Measurements from ENCODE around the gene EPX. TPM values are rescaled to one million over a fixed set of nuclear protein-coding genes. Genes with fewer than 3 reads are reported as not detected.

The EPX gene
- total RNA-seq, 5 donors from 2014 or later (not counting 1 experiment from before 2014, with no cell fraction given) = 0.13 TPM; not detected in 4

DNA sequence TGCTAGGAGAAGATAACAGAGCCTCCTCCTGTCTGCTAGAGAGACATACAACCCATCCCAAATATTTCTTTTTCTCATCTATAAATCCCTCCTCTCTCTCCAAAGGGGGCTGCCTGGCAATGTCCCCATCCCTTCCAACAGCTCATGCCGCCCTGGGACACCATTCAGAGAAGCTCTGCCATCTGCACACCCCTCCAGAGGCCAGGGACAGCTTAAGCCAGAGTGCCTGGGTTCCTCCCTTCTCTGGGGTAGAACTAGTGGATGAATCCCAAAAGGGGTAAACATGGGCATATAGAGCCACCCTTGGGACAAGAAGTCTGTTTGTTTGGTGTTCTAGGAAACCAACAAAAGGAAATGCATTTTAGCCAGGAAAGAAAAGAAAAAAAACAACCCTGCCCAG is 43.3 kb downstream of the EPX start:
- Histone ChIP-seq H3K27ac (ENCODE audit: low read length) (no peak overlapping the region), H3K4me1 (ENCODE audit: control insufficient read depth in 1 of 2, extremely low read depth in 1 of 2, insufficient read depth in 2 of 2, low read length in 2 of 2) (no peaks in the 10 kb centered on the region), H3K9me3 (no peaks in the 10 kb centered on the region), H3K4me3 (ENCODE audit: control insufficient read depth in 1 of 2, extremely low read depth in 1 of 2, low read length in 1 of 2) (no peak overlapping the region), H3K27me3 (replicated peaks in 1 of 2; ENCODE audit: control insufficient read depth in 2 of 2, extremely low read depth in 1 of 2, insufficient read depth in 2 of 2, low read length in 1 of 2) (peaks cover 2 to 35% of the 10 kb centered on the region in 2 experiments), H3K36me3 (ENCODE audit: control insufficient read depth in 2 of 2, extremely low read depth in 1 of 2, insufficient read depth in 1 of 2, low read length in 1 of 2) (no peaks in the 10 kb centered on the region)
- ChIA-PET POLR2A (interaction anchor here in 1 of 2 donors (0.6 kb wide), 1 partner anchor 1167 kb away, joined by 3 read pairs; no protein-coding TSS in a partner anchor), CTCF (interaction anchor here in 1 of 2 donors (1.6 kb wide), 1 partner anchor 14 kb away, joined by 6 read pairs; no protein-coding TSS in a partner anchor)
- WGBS (ENCODE audit: insufficient coverage) = no CpG with 5 or more reads among the region's 1 CpG
- no peak for DNase-seq
- H3K36me3 Mint-ChIP-seq = no peaks in the 10 kb centered on the region
- H3K4me3 Mint-ChIP-seq = no peak overlapping the region
- H3K9me3 Mint-ChIP-seq = no peaks in the 10 kb centered on the region
- peaks cover 33 to 45% of the 10 kb centered on the region in 2 donors for H3K27me3 Mint-ChIP-seq
- H3K27ac Mint-ChIP-seq = no peak overlapping the region
- ATAC-seq (replicated peaks in 1 of 4) = no peak
- H3K4me1 Mint-ChIP-seq = no peaks in the 10 kb centered on the region

DNA sequence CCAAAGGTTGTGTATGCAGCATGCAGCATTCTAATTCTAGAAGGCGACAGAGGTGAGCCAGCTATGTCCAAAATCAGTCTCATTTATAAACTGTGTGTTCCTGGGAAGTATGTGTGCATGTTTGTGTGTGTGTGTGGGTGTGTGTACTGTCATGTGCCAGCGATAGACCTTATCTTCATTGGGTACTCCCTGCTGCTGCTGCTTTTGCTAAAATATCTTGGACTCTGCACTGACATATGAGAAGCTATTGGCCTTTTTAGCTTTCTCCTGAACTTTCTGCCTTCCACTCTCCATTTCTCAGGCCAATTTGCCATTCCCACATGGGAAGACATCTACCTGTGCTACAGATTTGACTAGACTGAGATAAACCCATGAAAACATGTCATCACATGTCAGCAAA is 43.9 kb downstream of the EPX start:
- DNase-seq (no peak), ATAC-seq (replicated peaks in 1 of 4) (no peak)
- ChIA-PET POLR2A (no interaction called here), CTCF (interaction anchor here in 1 of 2 donors (1.6 kb wide), 1 partner anchor 13 kb away, joined by 6 read pairs; no protein-coding TSS in a partner anchor)
- Histone ChIP-seq H3K4me1 (ENCODE audit: control insufficient read depth in 1 of 2, extremely low read depth in 1 of 2, insufficient read depth in 2 of 2, low read length in 2 of 2) (no peaks in the 10 kb centered on the region), H3K27ac (ENCODE audit: low read length) (no peak overlapping the region), H3K9me3 (no peaks in the 10 kb centered on the region), H3K27me3 (replicated peaks in 1 of 2; ENCODE audit: control insufficient read depth in 2 of 2, extremely low read depth in 1 of 2, insufficient read depth in 2 of 2, low read length in 1 of 2) (peaks cover 2 to 39% of the 10 kb centered on the region in 2 experiments), H3K4me3 (ENCODE audit: control insufficient read depth in 1 of 2, extremely low read depth in 1 of 2, low read length in 1 of 2) (no peak overlapping the region), H3K36me3 (ENCODE audit: control insufficient read depth in 2 of 2, extremely low read depth in 1 of 2, insufficient read depth in 1 of 2, low read length in 1 of 2) (no peaks in the 10 kb centered on the region)
- H3K4me1 Mint-ChIP-seq = no peaks in the 10 kb centered on the region
- H3K4me3 Mint-ChIP-seq = no peak overlapping the region
- H3K9me3 Mint-ChIP-seq = no peaks in the 10 kb centered on the region
- H3K27ac Mint-ChIP-seq = no peak overlapping the region
- peaks cover 34 to 49% of the 10 kb centered on the region in 2 donors for H3K27me3 Mint-ChIP-seq
- no peaks in the 10 kb centered on the region for H3K36me3 Mint-ChIP-seq
- WGBS (ENCODE audit: insufficient coverage) = 85% methylated on average over 2 of the region's 2 CpGs

DNA sequence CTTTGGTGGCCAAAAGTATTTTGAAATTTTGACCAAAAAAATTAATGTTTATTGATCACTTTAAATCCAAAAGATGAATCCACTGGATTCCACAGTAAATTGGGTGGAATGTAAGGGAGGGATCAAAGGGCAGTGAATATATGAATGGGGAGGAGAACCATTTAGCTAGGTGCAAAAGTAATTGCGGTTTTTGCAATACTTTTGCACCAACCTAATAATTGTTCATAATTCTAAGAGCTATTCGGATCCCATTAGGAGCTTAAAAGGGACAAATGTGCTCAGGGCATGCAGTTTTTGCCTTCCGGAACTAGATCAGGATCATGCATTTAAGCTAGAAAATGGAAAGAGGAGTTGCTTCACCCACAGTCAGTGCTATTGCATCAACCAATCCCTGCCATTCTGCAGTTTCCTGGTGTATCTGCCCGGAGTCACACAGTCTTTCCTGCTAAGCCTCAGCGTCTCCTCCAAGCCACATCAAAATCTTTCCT is 45.7 kb downstream of the EPX start, which contains the start of gene LPO:
LPO (plus strand) TSS at position 438 of the 488 bp plus-strand sequence. CDS start 4,396 bp downstream, outside the sequence.
- H3K4me1 ChIP-seq (ENCODE audit: control insufficient read depth in 1 of 2, extremely low read depth in 1 of 2, insufficient read depth in 2 of 2, low read length in 2 of 2) = peaks cover 0 to 3% of the 10 kb centered on the region in 2 experiments
- H3K27ac ChIP-seq (ENCODE audit: low read length) = no peak within 1 kb of the TSS
- H3K9me3 Mint-ChIP-seq = no peaks in the 10 kb centered on the region
- no peaks in the 10 kb centered on the region for H3K4me1 Mint-ChIP-seq
- no peak for ATAC-seq (replicated peaks in 1 of 4)
- ChIA-PET POLR2A (no interaction called here), CTCF (interaction anchor here in 1 of 2 donors (1.3 kb wide), 1 partner anchor 12 kb away, joined by 6 read pairs; no protein-coding TSS in a partner anchor)
- H3K9me3 ChIP-seq = no peaks in the 10 kb centered on the region
- no peak within 1 kb of the TSS for H3K27ac Mint-ChIP-seq
- 33% methylated on average over 1 of the region's 5 CpGs for WGBS (ENCODE audit: insufficient coverage)
- peaks cover 2 to 37% of the 10 kb centered on the region in 2 experiments for H3K27me3 ChIP-seq (replicated peaks in 1 of 2; ENCODE audit: control insufficient read depth in 2 of 2, extremely low read depth in 1 of 2, insufficient read depth in 2 of 2, low read length in 1 of 2)
- peaks cover 34 to 64% of the 10 kb centered on the region in 2 donors for H3K27me3 Mint-ChIP-seq
- no peak within 1 kb of the TSS for H3K4me3 Mint-ChIP-seq
- no peaks in the 10 kb centered on the region for H3K36me3 ChIP-seq (ENCODE audit: control insufficient read depth in 2 of 2, extremely low read depth in 1 of 2, insufficient read depth in 1 of 2, low read length in 1 of 2)
- no peaks in the 10 kb centered on the region for H3K36me3 Mint-ChIP-seq
- no peak for DNase-seq
- H3K4me3 ChIP-seq (ENCODE audit: control insufficient read depth in 1 of 2, extremely low read depth in 1 of 2, low read length in 1 of 2) = no peak within 1 kb of the TSS

DNA sequence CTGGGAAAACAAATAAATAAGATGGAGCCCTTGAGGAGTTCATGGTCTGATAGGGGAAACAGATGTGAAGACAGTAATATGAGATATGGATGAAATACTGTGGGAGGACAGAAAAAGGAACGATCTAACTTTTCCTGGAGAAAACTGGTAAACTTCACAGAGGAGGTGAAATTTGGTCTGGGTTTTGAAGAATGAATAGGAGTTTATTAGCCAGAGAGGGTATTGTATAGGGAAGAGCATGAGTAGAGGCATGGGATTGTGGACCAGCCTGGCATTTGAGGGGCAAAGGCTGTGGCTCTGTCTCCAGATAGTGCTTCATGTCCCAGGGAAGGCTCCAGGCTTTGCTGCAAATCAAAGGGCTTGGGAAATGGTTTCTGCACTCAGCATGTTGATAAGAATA is 47.5 kb downstream of the EPX start:
- Histone ChIP-seq H3K9me3 (no peaks in the 10 kb centered on the region), H3K4me3 (ENCODE audit: control insufficient read depth in 1 of 2, extremely low read depth in 1 of 2, low read length in 1 of 2) (no peak overlapping the region), H3K27ac (ENCODE audit: low read length) (no peak overlapping the region), H3K27me3 (replicated peaks in 1 of 2; ENCODE audit: control insufficient read depth in 2 of 2, extremely low read depth in 1 of 2, insufficient read depth in 2 of 2, low read length in 1 of 2) (peaks cover 2 to 44% of the 10 kb centered on the region in 2 experiments), H3K36me3 (ENCODE audit: control insufficient read depth in 2 of 2, extremely low read depth in 1 of 2, insufficient read depth in 1 of 2, low read length in 1 of 2) (no peaks in the 10 kb centered on the region), H3K4me1 (ENCODE audit: control insufficient read depth in 1 of 2, extremely low read depth in 1 of 2, insufficient read depth in 2 of 2, low read length in 2 of 2) (peaks cover 0 to 3% of the 10 kb centered on the region in 2 experiments)
- ChIA-PET POLR2A (no interaction called here), CTCF (no interaction called here)
- Mint-ChIP-seq H3K36me3 (no peaks in the 10 kb centered on the region), H3K27ac (no peak overlapping the region), H3K9me3 (no peaks in the 10 kb centered on the region), H3K4me1 (no peaks in the 10 kb centered on the region), H3K27me3 (peaks cover 36 to 68% of the 10 kb centered on the region in 2 donors), H3K4me3 (no peak overlapping the region)
- DNase-seq = no peak
- no peak for ATAC-seq (replicated peaks in 1 of 4)
- 62% methylated on average over 1 of the region's 1 CpG for WGBS (ENCODE audit: insufficient coverage)

DNA sequence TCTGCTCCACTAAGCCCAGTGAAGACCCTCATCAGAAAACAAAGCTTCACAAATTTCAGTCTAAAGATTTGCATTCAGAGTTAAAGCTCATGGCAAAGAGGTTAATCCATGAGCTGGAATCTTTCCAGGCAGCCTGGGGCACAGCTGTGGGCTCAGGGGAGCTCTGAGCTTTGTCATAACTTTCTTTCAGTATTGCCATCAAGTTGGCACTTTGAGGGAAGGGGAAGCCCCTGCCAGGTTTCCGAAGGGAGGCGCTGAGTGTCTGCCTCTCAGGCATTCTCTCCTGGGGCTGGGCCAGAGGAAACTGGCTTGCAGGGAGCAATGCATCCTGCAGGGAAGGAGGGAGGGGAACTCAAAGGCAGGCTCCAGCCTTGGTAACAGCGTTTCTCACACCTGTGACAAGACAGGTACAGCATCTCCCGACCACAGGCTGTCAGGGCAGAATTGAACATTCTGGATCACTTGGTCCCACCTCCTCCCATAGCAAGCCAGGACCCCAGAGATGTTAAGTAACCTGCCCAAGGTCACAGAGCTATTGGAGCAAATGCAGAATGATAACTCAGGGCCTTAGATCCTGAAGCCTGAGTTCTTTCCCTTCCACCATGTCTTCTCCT is 49.8 kb downstream of the EPX start:
- ATAC-seq (replicated peaks in 1 of 4) (no peak), DNase-seq (no peak)
- 20% methylated on average over 4 of the region's 4 CpGs for WGBS (ENCODE audit: insufficient coverage)
- no peak overlapping the region for H3K27ac Mint-ChIP-seq
- Histone ChIP-seq H3K27me3 (replicated peaks in 1 of 2; ENCODE audit: control insufficient read depth in 2 of 2, extremely low read depth in 1 of 2, insufficient read depth in 2 of 2, low read length in 1 of 2) (peaks cover 2 to 47% of the 10 kb centered on the region in 2 experiments), H3K27ac (ENCODE audit: low read length) (no peak overlapping the region), H3K9me3 (no peaks in the 10 kb centered on the region), H3K4me3 (ENCODE audit: control insufficient read depth in 1 of 2, extremely low read depth in 1 of 2, low read length in 1 of 2) (no peak overlapping the region), H3K4me1 (ENCODE audit: control insufficient read depth in 1 of 2, extremely low read depth in 1 of 2, insufficient read depth in 2 of 2, low read length in 2 of 2) (peaks cover 0 to 3% of the 10 kb centered on the region in 2 experiments), H3K36me3 (ENCODE audit: control insufficient read depth in 2 of 2, extremely low read depth in 1 of 2, insufficient read depth in 1 of 2, low read length in 1 of 2) (no peaks in the 10 kb centered on the region)
- POLR2A ChIA-PET = interaction anchor here in 1 of 2 donors (0.8 kb wide), 1 partner anchor 12 kb away, joined by 5 read pairs; no protein-coding TSS in a partner anchor
- H3K4me1 Mint-ChIP-seq = no peaks in the 10 kb centered on the region
- peaks cover 29 to 57% of the 10 kb centered on the region in 2 donors for H3K27me3 Mint-ChIP-seq
- no peak overlapping the region for H3K4me3 Mint-ChIP-seq
- CTCF ChIA-PET = interaction anchor here (0.6 to 0.7 kb wide), 2 partner anchors 69 to 888 kb away, joined by 3 read pairs; no protein-coding TSS in a partner anchor
- H3K36me3 Mint-ChIP-seq = no peaks in the 10 kb centered on the region
- no peaks in the 10 kb centered on the region for H3K9me3 Mint-ChIP-seq

DNA sequence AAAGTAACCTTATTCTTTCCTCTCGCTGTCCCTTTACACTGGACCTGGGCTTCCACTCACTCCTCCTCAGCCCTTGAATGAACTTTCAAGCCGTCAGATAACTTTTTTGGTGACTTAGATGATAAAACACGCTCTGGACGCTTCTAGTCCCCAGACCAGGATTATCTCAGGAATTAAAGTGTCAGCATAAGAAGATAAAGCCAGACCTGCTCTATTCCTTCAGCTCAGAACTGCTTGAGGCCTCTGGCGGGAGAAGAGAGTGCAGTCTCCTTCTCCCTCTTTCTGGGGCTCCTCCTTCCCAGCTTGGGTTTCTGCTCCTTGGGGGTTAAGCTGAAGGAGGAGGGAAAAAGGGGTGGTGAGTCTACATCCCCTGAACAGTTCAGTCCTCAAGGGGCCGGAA is 52.4 kb downstream of the EPX start:
- CTCF ChIA-PET = interaction anchor here in 1 of 2 donors (0.6 kb wide), 1 partner anchor 850 kb away, joined by 3 read pairs; no protein-coding TSS in a partner anchor
- peaks cover 0 to 20% of the 10 kb centered on the region in 2 experiments for H3K4me1 ChIP-seq (ENCODE audit: control insufficient read depth in 1 of 2, extremely low read depth in 1 of 2, insufficient read depth in 2 of 2, low read length in 2 of 2)
- no peaks in the 10 kb centered on the region for H3K36me3 ChIP-seq (ENCODE audit: control insufficient read depth in 2 of 2, extremely low read depth in 1 of 2, insufficient read depth in 1 of 2, low read length in 1 of 2)
- peaks cover 0 to 52% of the 10 kb centered on the region in 2 experiments for H3K27me3 ChIP-seq (replicated peaks in 1 of 2; ENCODE audit: control insufficient read depth in 2 of 2, extremely low read depth in 1 of 2, insufficient read depth in 2 of 2, low read length in 1 of 2)
- DNase-seq (no peak), ATAC-seq (replicated peaks in 1 of 4) (no peak)
- H3K4me3 Mint-ChIP-seq = no peak overlapping the region
- H3K4me1 Mint-ChIP-seq = peaks cover 11 to 16% (median 14%) of the 10 kb centered on the region in 3 donors
- 77% methylated on average over 3 of the region's 6 CpGs for WGBS (ENCODE audit: insufficient coverage)
- POLR2A ChIA-PET = no interaction called here
- no peaks in the 10 kb centered on the region for H3K9me3 ChIP-seq
- H3K27me3 Mint-ChIP-seq = peaks cover 29 to 40% of the 10 kb centered on the region in 2 donors
- H3K36me3 Mint-ChIP-seq = no peaks in the 10 kb centered on the region
- H3K9me3 Mint-ChIP-seq = no peaks in the 10 kb centered on the region
- H3K27ac Mint-ChIP-seq = no peak overlapping the region
- H3K4me3 ChIP-seq (ENCODE audit: control insufficient read depth in 1 of 2, extremely low read depth in 1 of 2, low read length in 1 of 2) = no peak overlapping the region
- H3K27ac ChIP-seq (ENCODE audit: low read length) = no peak overlapping the region

Measured in T-cell (primary cell).